ENCODE data around the gene RAB36.

The RAB36 gene

GRCh38 chr22:23193196-23193827 lies 48.0 kb downstream of the RAB36 start:
- no peak for DNase-seq
- intact Hi-C loops (cut with DNase I): loop anchor here (5.0 kb wide), 1 partner anchor 44 kb away; no protein-coding TSS in a partner anchor

DNA sequence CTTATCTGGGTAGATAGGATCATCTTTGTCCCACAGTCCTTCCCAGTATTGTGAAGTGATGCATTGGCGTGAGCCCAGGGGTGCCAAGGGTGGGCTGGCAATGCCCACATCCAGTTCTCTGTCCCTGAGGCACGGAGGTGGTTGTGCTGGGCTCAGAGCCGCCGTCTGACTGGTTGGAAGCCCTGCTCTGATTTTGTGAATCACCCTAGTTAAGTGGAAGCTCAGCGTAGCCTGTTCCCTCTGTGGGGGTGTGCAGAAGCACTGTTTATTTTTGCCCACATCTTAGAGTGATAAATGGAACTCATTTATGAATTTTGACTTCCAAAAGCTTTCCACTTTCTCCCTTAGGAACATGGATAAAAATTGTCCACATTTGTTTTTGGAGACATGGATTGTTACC lies 48.6 kb downstream of the RAB36 start:
- intact Hi-C loops (cut with DNase I): loop anchor here (5.0 kb wide), 1 partner anchor 43 kb away; no protein-coding TSS in a partner anchor
- peak in 7 of 10 donors; percentile 57 to 93 (median 71) for DNase-seq

- intact Hi-C loops (cut with DNase I): no loop called here
- DNase-seq: no peak
Observed at GRCh38 chr22:23196165-23196564, 50.9 kb downstream of the RAB36 start.

DNA sequence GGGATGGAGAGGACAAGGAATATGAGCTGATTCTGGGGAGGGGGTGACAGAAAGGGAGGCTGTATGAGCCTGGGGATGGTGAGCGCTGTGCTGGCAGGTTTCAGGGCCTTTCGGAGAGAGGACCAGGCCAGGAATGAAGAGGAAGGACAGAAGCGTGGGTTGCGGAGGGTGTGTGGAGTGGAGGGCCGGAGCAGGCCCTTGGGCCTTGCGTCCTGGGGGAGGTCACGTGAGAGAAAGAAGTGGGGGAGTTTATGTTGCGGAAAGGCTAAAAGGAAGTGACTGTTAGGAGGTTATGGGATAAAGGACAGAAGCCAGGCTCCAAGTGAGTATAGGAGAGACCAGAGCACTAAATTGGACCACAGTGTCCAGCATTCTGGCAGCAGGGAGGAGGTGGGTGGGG lies 52.6 kb downstream of the RAB36 start:
- no peak for DNase-seq
- intact Hi-C loops (cut with DNase I): no loop called here

- no peak for DNase-seq
- intact Hi-C loops (cut with DNase I): no loop called here
Observed at GRCh38 chr22:23199159-23199558, 53.9 kb downstream of the RAB36 start.

GRCh38 chr22:23200898-23201297 lies 55.6 kb downstream of the RAB36 start:
- no peak for DNase-seq
- intact Hi-C loops (cut with DNase I): no loop called here

- intact Hi-C loops (cut with DNase I): no loop called here
- peak in 2 of 10 donors; percentile 6 to 7 for DNase-seq
Observed at GRCh38 chr22:23202812-23203451, 57.7 kb downstream of the RAB36 start.

DNA sequence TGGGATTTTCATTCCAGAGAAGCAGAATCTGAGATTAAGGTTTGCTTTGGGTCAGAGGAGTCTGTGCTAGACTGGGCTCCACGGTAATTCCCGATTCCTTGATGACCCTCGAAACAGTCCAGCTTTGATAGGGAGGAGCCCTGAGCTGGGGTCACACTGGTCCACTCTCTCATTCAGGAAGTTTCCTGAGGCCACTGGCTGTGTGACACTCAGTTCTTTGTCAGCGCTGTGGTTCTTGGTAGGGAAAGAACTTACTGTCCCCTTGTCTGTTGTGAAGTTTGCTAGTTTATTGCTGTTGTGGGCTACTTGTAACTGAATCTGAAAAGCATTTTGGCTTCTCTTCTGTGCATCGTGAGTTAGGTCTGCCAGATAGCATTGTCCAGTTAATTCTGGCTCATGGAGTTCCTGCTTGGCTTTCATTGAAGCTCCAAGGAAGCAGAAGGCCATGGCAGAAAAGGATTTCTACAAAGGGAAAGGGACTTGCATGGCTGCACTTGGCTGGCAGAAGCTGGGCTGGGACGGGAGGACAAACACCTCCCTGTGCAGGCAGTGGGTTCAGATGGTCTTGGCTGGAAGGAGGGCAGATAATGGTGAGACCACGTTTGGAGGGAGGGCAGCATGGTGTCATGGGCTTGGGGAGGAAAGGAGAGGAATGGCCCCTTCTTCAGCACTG lies 58.3 kb downstream of the RAB36 start:
- DNase-seq: peak in 2 of 10 donors; percentile 60 to 74
- intact Hi-C loops (cut with DNase I): no loop called here

DNA sequence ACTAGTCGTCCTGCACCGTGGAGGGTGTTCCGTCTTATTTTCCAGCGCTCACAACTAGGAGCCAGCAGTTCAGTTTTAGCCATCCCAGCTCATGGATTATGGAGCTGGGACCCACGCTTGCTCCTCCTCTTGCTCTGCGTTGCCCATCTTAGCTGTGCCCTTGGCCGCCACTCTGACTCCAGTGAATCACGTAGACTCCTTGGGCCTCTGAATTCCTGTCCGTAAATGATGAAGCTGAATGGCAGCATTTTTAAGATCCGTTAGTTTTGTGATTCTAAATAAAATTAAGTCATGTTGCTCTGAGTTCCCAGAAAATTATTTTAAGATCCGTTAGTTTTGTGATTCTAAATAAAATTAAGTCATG lies 58.8 kb downstream of the RAB36 start:
- peak in 1 of 10 donors; percentile 51 for DNase-seq
- intact Hi-C loops (cut with DNase I): no loop called here

GRCh38 chr22:23204541-23205157 lies 59.4 kb downstream of the RAB36 start:
- intact Hi-C loops (cut with DNase I): no loop called here

DNA sequence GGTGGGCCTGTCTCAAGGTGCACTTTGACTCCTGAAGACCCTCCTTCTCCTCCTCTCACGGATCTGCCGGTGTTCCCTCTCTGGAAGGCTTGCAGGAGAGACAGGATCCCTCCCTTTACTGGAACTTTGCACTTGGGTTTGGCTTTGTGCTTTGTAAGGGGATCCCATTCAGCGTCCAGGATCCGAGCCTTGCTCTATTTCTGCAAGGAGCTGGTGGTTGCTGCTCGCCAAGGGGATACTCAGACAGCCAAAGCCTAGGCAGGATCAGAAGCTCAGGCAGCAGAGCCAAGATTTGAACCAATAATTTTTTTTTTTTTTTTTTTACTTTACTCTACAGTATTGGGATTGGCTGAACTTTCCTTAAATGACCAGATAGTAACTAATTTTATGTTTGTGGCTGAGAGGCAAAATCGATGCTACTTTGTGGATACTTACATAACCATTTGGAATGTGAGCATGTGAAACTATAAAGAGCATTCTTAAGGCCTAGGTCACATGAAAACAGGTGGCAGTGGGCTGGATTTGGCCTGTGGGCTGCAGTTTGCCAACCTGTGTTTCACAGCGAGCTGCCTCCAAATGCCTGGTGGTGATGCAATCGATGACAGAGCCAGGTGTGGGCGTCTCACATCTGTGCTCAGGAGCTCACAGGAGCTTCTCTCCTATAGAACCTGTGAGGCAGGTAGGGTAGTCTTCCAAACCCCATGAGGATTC lies 60.2 kb downstream of the RAB36 start:
- intact Hi-C loops (cut with DNase I): no loop called here
- peak in 1 of 10 donors; percentile 68 for DNase-seq

More at GRCh38 chr22:23204541-23205157, 59.4 kb downstream of the RAB36 start:
- peak in 4 of 10 donors; percentile 46 to 90 (median 86) for DNase-seq

DNA sequence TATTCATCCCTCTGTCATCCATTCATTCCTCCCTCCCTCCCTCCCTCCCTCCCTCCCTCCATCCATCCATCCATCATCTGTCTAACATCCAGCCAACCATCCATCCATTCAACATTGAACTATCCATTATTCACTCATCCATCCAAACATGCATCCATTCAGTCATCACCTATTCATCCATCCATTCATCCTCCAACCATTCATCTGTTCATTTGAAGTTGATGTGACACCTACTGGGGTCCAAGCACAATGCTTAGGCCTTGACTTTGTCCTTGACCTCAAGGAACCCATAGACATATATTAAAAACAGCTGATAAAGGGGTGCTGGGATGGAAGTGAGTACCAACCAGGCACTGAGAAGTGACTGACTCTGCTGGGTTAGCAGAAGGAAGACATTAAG lies 61.6 kb downstream of the RAB36 start:
- intact Hi-C loops (cut with DNase I): no loop called here
- DNase-seq: no peak

- peak in 1 of 10 donors; percentile 57 for DNase-seq
- intact Hi-C loops (cut with DNase I): no loop called here
Observed at GRCh38 chr22:23207729-23208393, 62.6 kb downstream of the RAB36 start.

DNA sequence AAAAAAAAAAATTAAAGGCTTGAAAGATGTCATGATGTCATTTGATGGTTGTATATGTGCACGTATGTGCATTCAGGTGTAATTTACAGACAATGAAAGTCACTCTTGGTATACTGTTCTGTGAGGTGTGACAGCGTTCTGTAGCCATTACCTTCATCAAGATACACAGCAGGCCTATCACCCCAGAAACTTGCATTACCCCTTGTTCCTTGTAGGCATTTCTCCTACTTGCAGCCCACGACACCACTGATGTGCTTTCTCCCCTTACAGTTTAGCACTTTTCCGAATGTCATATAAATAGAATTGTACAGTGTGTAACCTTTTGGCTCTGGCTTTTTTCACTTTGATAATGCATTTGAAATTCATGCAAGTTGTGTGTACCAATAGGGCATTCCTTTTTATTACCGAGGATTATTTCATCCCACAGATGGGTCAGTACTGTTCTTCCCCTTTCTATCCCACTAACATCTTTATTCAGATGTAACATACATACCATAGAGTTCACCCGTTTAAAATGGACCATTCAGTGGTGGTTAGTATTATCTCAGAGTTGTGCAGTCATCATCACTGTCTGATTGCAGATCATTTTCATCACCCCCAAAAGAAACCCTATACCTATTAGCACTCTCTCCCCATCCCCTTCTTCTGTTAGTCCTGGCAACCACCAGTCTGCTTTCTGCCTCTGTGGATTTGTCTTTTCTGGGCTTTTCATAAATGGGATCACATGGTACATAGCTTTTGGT lies 65.3 kb downstream of the RAB36 start:
- no peak for DNase-seq
- intact Hi-C loops (cut with DNase I): no loop called here

DNA sequence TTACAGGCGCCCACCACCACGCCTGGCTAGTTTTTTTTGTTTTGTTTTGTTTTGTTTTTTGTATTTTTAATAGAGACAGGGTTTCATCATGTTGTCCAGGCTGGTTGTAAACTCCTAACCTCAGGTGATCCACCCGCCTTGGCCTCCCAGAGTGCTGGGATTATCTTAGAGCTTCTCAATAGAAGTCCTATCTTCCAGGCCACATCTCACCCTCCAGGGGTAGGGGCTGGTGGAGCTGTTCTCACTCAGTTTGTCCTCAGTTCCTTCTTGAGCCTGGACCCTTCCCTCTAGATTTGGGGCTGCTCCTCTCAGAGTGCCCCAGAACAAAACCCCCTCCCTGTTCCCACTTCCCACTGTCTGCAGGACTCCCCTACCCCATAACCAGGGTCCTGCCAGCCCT lies 66.3 kb downstream of the RAB36 start:
- DNase-seq: peak in 1 of 10 donors; percentile 37
- intact Hi-C loops (cut with DNase I): no loop called here

GRCh38 chr22:23212061-23213021 lies 67.1 kb downstream of the RAB36 start:
- DNase-seq: peak in 1 of 10 donors; percentile 55
- intact Hi-C loops (cut with DNase I): no loop called here

GRCh38 chr22:23213022-23213555 lies 67.8 kb downstream of the RAB36 start:
- DNase-seq: peak in 1 of 10 donors; percentile 64
- intact Hi-C loops (cut with DNase I): no loop called here
